NCI-H1436 (cell line): Measurements from ENCODE around the gene DPP6.

Experiments
- DNase-seq: peaks from one replicate; lab custom pipeline; 2025; lab: John Stamatoyannopoulos, UW

DPP6 gene

GRCh38 chr7:154598396-154598795, 546.2 kb downstream of the DPP6 start:
- no peak for DNase-seq

- no peak for DNase-seq
Observed at GRCh38 chr7:154598864-154599263, 546.7 kb downstream of the DPP6 start.

- DNase-seq, result no peak
Observed at GRCh38 chr7:154610903-154611302, 558.7 kb downstream of the DPP6 start.

GRCh38 chr7:154613811-154614210, 561.6 kb downstream of the DPP6 start:
- DNase-seq, result no peak

- no peak for DNase-seq
Observed at GRCh38 chr7:154620141-154620755, 568.0 kb downstream of the DPP6 start.

GRCh38 chr7:154623399-154623798, 571.2 kb downstream of the DPP6 start:
- DNase-seq, result no peak

GRCh38 chr7:154627646-154628290, 575.6 kb downstream of the DPP6 start:
- no peak for DNase-seq

- DNase-seq, result peak; percentile 23
Observed at GRCh38 chr7:154628556-154628955, 576.4 kb downstream of the DPP6 start.

- no peak for DNase-seq
Observed at GRCh38 chr7:154631162-154631561, 579.0 kb downstream of the DPP6 start.

GRCh38 chr7:154633641-154634040, 581.4 kb downstream of the DPP6 start:
- DNase-seq, result no peak

GRCh38 chr7:154638286-154638685, 586.1 kb downstream of the DPP6 start:
- DNase-seq, result no peak

- DNase-seq, result no peak
Observed at GRCh38 chr7:154640266-154640865, 588.2 kb downstream of the DPP6 start.

GRCh38 chr7:154640917-154641316, 588.7 kb downstream of the DPP6 start:
- DNase-seq, result no peak

GRCh38 chr7:154644366-154644765, 592.2 kb downstream of the DPP6 start:
- no peak for DNase-seq

GRCh38 chr7:154646126-154647013, 594.2 kb downstream of the DPP6 start:
- DNase-seq, result no peak

- DNase-seq, result no peak
Observed at GRCh38 chr7:154647625-154648024, 595.4 kb downstream of the DPP6 start.

GRCh38 chr7:154649015-154649414, 596.8 kb downstream of the DPP6 start:
- no peak for DNase-seq

- DNase-seq, result no peak
Observed at GRCh38 chr7:154649434-154649833, 597.2 kb downstream of the DPP6 start.

- DNase-seq, result no peak
Observed at GRCh38 chr7:154650275-154650674, 598.1 kb downstream of the DPP6 start.

GRCh38 chr7:154651501-154651900, 599.3 kb downstream of the DPP6 start:
- no peak for DNase-seq

- DNase-seq, result no peak
Observed at GRCh38 chr7:154652564-154652963, 600.4 kb downstream of the DPP6 start.

GRCh38 chr7:154653281-154653680, 601.1 kb downstream of the DPP6 start:
- no peak for DNase-seq

- no peak for DNase-seq
Observed at GRCh38 chr7:154656618-154657017, 604.4 kb downstream of the DPP6 start.
